Fibroblast of lung (primary cell): Measurements from ENCODE around the gene HTRA2. TPM values are rescaled to one million over a fixed set of nuclear protein-coding genes. Genes with fewer than 3 reads are reported as not detected.

Experiments
- DNase-seq, 2 donors: peaks; one replicate each; pipeline versions ENCODE4 v3.0.0 to v3.0.0-alpha.2; 2010; ENCODE audit warnings: low read depth in 2 of 2
- H2AFZ ChIP-seq: 2 replicates; pipeline ENCODE4 v1.5.1; 2012; ENCODE audit warnings: low read length, control low read depth, inconsistent platforms
- H3K27ac ChIP-seq: 2 replicates; pipeline ENCODE4 v1.5.1; 2011; ENCODE audit warnings: low read length, control low read depth; ENCODE audit not compliant: insufficient read depth
- H3K27me3 ChIP-seq: 2 replicates; pipeline ENCODE4 v1.5.1; 2011; ENCODE audit warnings: mild to moderate bottlenecking, low read length; ENCODE audit not compliant: control insufficient read depth, insufficient read depth
- H3K36me3 ChIP-seq: 2 replicates; pipeline ENCODE4 v1.5.1; 2011; ENCODE audit warnings: low read length; ENCODE audit not compliant: control insufficient read depth, insufficient read depth
- H3K4me1 ChIP-seq: 2 replicates; pipeline ENCODE4 v1.5.1; 2011; ENCODE audit warnings: low read length; ENCODE audit not compliant: control insufficient read depth, insufficient read depth; ENCODE audit errors: extremely low read depth
- H3K4me2 ChIP-seq: 2 replicates; pipeline ENCODE4 v1.5.1; 2011; ENCODE audit warnings: low read length, control low read depth; ENCODE audit not compliant: insufficient read depth; ENCODE audit errors: extremely low read depth
- H3K4me3 ChIP-seq, 4 experiments: fragments of 200-600 bp in 1 of 4; sonication (generic) in 1 of 4; replicated peaks in 1 of 4; 2 replicates each; pipeline ENCODE4 v1.5.1; 2011 to 2016; ENCODE audit warnings: low read length in 4 of 4, low read depth in 3 of 4, mild to moderate bottlenecking in 3 of 4, control low read depth in 2 of 4, inconsistent platforms in 1 of 4, mixed read lengths in 1 of 4; ENCODE audit not compliant: insufficient read depth in 1 of 4; ENCODE audit errors: control extremely low read depth in 1 of 4
- H3K79me2 ChIP-seq: 2 replicates; pipeline ENCODE4 v1.5.1; 2012; ENCODE audit warnings: mild to moderate bottlenecking, low read length, inconsistent platforms; ENCODE audit not compliant: control insufficient read depth, insufficient read depth
- H3K9ac ChIP-seq: 2 replicates; pipeline ENCODE4 v1.5.1; 2011; ENCODE audit warnings: mild to moderate bottlenecking, low read length, control low read depth; ENCODE audit not compliant: insufficient read depth
- H3K9me3 ChIP-seq: 2 replicates; pipeline ENCODE4 v1.5.1; 2012; ENCODE audit warnings: low read depth, low read length; ENCODE audit not compliant: control insufficient read depth, insufficient read depth
- H4K20me1 ChIP-seq: 2 replicates; pipeline ENCODE4 v1.5.1; 2011; ENCODE audit warnings: low read length; ENCODE audit not compliant: control insufficient read depth, insufficient read depth; ENCODE audit errors: extremely low read depth
- CTCF ChIP-seq, 2 donors: IDR thresholded peaks in 1 of 2; conservative IDR thresholded peaks in 1 of 2; 1 replicate in 1 of 2; 2 replicates in 1 of 2; pipeline ENCODE4 v1.5.1; 2011 to 2012; ENCODE audit warnings: low read length in 2 of 2, control low read depth in 1 of 2, inconsistent platforms in 1 of 2, low read depth in 1 of 2, mild to moderate bottlenecking in 1 of 2
- EZH2 ChIP-seq: IDR thresholded peaks from 2 replicates; pipeline ENCODE4 v1.5.1; 2012; ENCODE audit warnings: low read length, control low read depth, mild to moderate bottlenecking; ENCODE audit errors: missing control alignments
- polyA plus RNA-seq, 2 donors: library from polyadenylated mRNA; depleted of rRNA in 1 of 2; stranded (reverse) in 1 of 2; unstranded in 1 of 2; fragments of >200 nt; gene quantifications; 2 replicates each; pipeline ENCODE4 v1.2.1, GENCODE V29; 2011 to 2012; ENCODE audit warnings: missing spikeins in 1 of 2
- total RNA-seq: library from RNA; depleted of rRNA; stranded (reverse); fragments of >200 nt; gene quantifications from 2 replicates; pipeline ENCODE4 v1.2.1, GENCODE V29; 2014

HTRA2 gene
- total and polyA plus RNA-seq, 2 donors (not counting 1 experiment from before 2014, with no cell fraction given) = 18.8 to 45.7 TPM

- Histone ChIP-seq H3K4me2 (no peak overlapping the region), H4K20me1 (no peaks in the 10 kb centered on the region), H3K36me3 (peaks cover 6% of the 10 kb centered on the region), H3K4me3 (no peak overlapping the region), H3K79me2 (no peaks in the 10 kb centered on the region), H3K4me1 (peaks cover 7% of the 10 kb centered on the region), H2AFZ (no peak overlapping the region), H3K9ac (no peak overlapping the region), H3K27ac (no peak overlapping the region), H3K9me3 (no peaks in the 10 kb centered on the region), H3K27me3 (no peaks in the 10 kb centered on the region)
- no peak for TF ChIP-seq EZH2
- TF ChIP-seq CTCF (conservative IDR thresholded peaks at IDR 0.05 in 1 of 2, IDR thresholded peaks at IDR 0.05 in 1 of 2; ENCODE audit: low read depth in 1 of 2, low read length in 2 of 2) = no peak
- no peak for DNase-seq
Observed at GRCh38 chr2:74496997-74497776, 32.5 kb upstream of the HTRA2 start.

- H3K4me2 ChIP-seq = peak overlapping the region; percentile 98
- no peaks in the 10 kb centered on the region for H3K27me3 ChIP-seq
- no peak for TF ChIP-seq CTCF (conservative IDR thresholded peaks at IDR 0.05 in 1 of 2, IDR thresholded peaks at IDR 0.05 in 1 of 2; ENCODE audit: low read depth in 1 of 2, low read length in 2 of 2)
- TF ChIP-seq EZH2 = no peak
- no peaks in the 10 kb centered on the region for H3K9me3 ChIP-seq
- peak overlapping the region; percentile 71 for H2AFZ ChIP-seq
- H3K27ac ChIP-seq = no peak overlapping the region
- H3K4me1 ChIP-seq = peaks cover 7% of the 10 kb centered on the region
- H3K36me3 ChIP-seq = peaks cover 2% of the 10 kb centered on the region
- no peak overlapping the region for H3K9ac ChIP-seq
- H3K79me2 ChIP-seq = no peaks in the 10 kb centered on the region
- peak overlapping the region; percentile 44 to 58 (median 48) for H3K4me3 ChIP-seq
- DNase-seq = no peak
- no peaks in the 10 kb centered on the region for H4K20me1 ChIP-seq
Observed at GRCh38 chr2:74497777-74498499, 31.8 kb upstream of the HTRA2 start.

- Histone ChIP-seq H3K4me3 (peak overlapping the region; percentile 44 to 58 (median 48)), H3K9ac (no peak overlapping the region), H3K27ac (no peak overlapping the region), H4K20me1 (no peaks in the 10 kb centered on the region), H2AFZ (peak overlapping the region; percentile 71), H3K27me3 (no peaks in the 10 kb centered on the region), H3K36me3 (no peaks in the 10 kb centered on the region), H3K4me1 (peaks cover 9% of the 10 kb centered on the region), H3K9me3 (no peaks in the 10 kb centered on the region), H3K79me2 (no peaks in the 10 kb centered on the region), H3K4me2 (peak overlapping the region; percentile 98)
- DNase-seq = no peak
- peak; percentile 68 for TF ChIP-seq EZH2
- TF ChIP-seq CTCF (conservative IDR thresholded peaks at IDR 0.05 in 1 of 2, IDR thresholded peaks at IDR 0.05 in 1 of 2; ENCODE audit: low read depth in 1 of 2, low read length in 2 of 2) = no peak
Observed at GRCh38 chr2:74498500-74499266, 31.1 kb upstream of the HTRA2 start.
